Neural cell (in vitro differentiated cells): Measurements from ENCODE around the gene RUNX3. TPM values are rescaled to one million over a fixed set of nuclear protein-coding genes. Genes with fewer than 3 reads are reported as not detected.

ENCODE experiments used
- H2AFZ ChIP-seq: fragments of 200-600, 300-800 bp; sonication (generic), shearing (Covaris generic); 2 replicates; pipeline ENCODE4 v1.6.0; 2014; ENCODE audit warnings: low read depth, mild to moderate bottlenecking, antibody characterized with exemption, low read length, moderate library complexity
- H3F3A ChIP-seq: fragments of 200-600 bp; shearing (Covaris generic); 2 replicates; pipeline ENCODE4 v1.6.1; 2016; ENCODE audit warnings: mild to moderate bottlenecking, moderate library complexity, mixed read lengths, antibody characterized with exemption, low read length; ENCODE audit not compliant: insufficient read depth, poor library complexity, severe bottlenecking
- H3K27ac ChIP-seq: fragments of 200-600, 300-800 bp; sonication (generic), shearing (Covaris generic); 2 replicates; pipeline ENCODE4 v1.5.1; 2014; ENCODE audit warnings: mild to moderate bottlenecking, low read length, moderate library complexity
- H3K27me3 ChIP-seq: fragments of 300-800, 200-600 bp; sonication (generic), shearing (Covaris generic); 2 replicates; pipeline ENCODE4 v1.6.0; 2014; ENCODE audit warnings: mild to moderate bottlenecking, low read depth, low read length, moderate library complexity; ENCODE audit not compliant: insufficient read depth
- H3K36me3 ChIP-seq: fragments of 300-800, 200-600 bp; sonication (generic), shearing (Covaris generic); 2 replicates; pipeline ENCODE4 v1.5.1; 2014; ENCODE audit warnings: mild to moderate bottlenecking, antibody characterized with exemption, low read length, moderate library complexity; ENCODE audit not compliant: insufficient read depth
- H3K4me2 ChIP-seq: fragments of 300-800, 200-600 bp; sonication (generic), shearing (Covaris generic); 2 replicates; pipeline ENCODE4 v1.6.0; 2014; ENCODE audit warnings: mild to moderate bottlenecking, low read length
- H3K4me3 ChIP-seq: fragments of 300-800, 200-600 bp; sonication (generic), shearing (Covaris generic); 2 replicates; pipeline ENCODE4 v1.5.1; 2014; ENCODE audit warnings: mild to moderate bottlenecking, low read length, moderate library complexity
- H3K79me2 ChIP-seq: fragments of 200-600 bp; shearing (Covaris generic); replicated peaks from 2 replicates; pipeline ENCODE4 v1.6.0; 2014; ENCODE audit warnings: mild to moderate bottlenecking, low read length, moderate library complexity; ENCODE audit not compliant: insufficient read depth
- H3K9ac ChIP-seq: fragments of 300-800, 200-600 bp; sonication (generic), shearing (Covaris generic); 2 replicates; pipeline ENCODE4 v1.6.1; 2016; ENCODE audit warnings: mild to moderate bottlenecking, low read length, mixed read lengths
- H3K9me2 ChIP-seq: fragments of 200-600 bp; shearing (Covaris generic); 2 replicates; pipeline ENCODE4 v1.6.1; 2016; ENCODE audit warnings: mild to moderate bottlenecking, low read length, mixed read lengths; ENCODE audit not compliant: insufficient read depth
- H3K9me3 ChIP-seq: fragments of 200-600, 300-800 bp; sonication (generic), shearing (Covaris generic); 2 replicates; pipeline ENCODE4 v1.6.1; 2016; ENCODE audit warnings: mild to moderate bottlenecking, mixed run types, low read length, moderate library complexity, mixed read lengths
- H4K20me1 ChIP-seq: fragments of 200-600 bp; shearing (Covaris generic); 2 replicates; pipeline ENCODE4 v1.6.1; 2016; ENCODE audit warnings: mild to moderate bottlenecking, mixed run types; ENCODE audit not compliant: insufficient read depth
- CTCF ChIP-seq: fragments of 450-650 bp; IDR thresholded peaks from 2 replicates; pipeline ENCODE4 v1.5.1; 2014; ENCODE audit warnings: antibody characterized with exemption, mild to moderate bottlenecking, moderate library complexity; ENCODE audit not compliant: poor library complexity, severe bottlenecking
- EP300 ChIP-seq: fragments of 450-650 bp; conservative IDR thresholded peaks from 2 replicates; pipeline ENCODE4 v1.6.1; 2014; ENCODE audit warnings: antibody characterized with exemption, mild to moderate bottlenecking, moderate library complexity; ENCODE audit not compliant: poor library complexity, severe bottlenecking
- EZH2 ChIP-seq: fragments of 200-600, 300-800 bp; shearing (Covaris generic), sonication (generic); IDR thresholded peaks from 2 replicates; pipeline ENCODE4 v1.6.1; 2014; ENCODE audit warnings: antibody characterized with exemption, low read length, borderline replicate concordance, mild to moderate bottlenecking; ENCODE audit not compliant: insufficient read depth, poor library complexity, severe bottlenecking
- MXI1 ChIP-seq: fragments of 450-650 bp; conservative IDR thresholded peaks from 2 replicates; pipeline ENCODE4 v1.6.1; 2014; ENCODE audit warnings: antibody characterized with exemption, mild to moderate bottlenecking; ENCODE audit not compliant: poor library complexity, severe bottlenecking
- POLR2AphosphoS5 ChIP-seq: IDR thresholded peaks from 2 replicates; pipeline ENCODE4 v1.6.1; 2012
- RAD21 ChIP-seq: fragments of 450-650 bp; conservative IDR thresholded peaks from 2 replicates; pipeline ENCODE4 v1.6.1; 2014; ENCODE audit warnings: antibody characterized with exemption, mild to moderate bottlenecking, moderate library complexity
- REST ChIP-seq: IDR thresholded peaks from 2 replicates; pipeline ENCODE4 v1.6.1; 2012; ENCODE audit warnings: borderline replicate concordance
- SMC3 ChIP-seq: fragments of 450-650 bp; conservative IDR thresholded peaks from 2 replicates; pipeline ENCODE4 v1.6.1; 2014; ENCODE audit warnings: antibody characterized with exemption, mild to moderate bottlenecking, moderate library complexity; ENCODE audit not compliant: poor library complexity
- TAF1 ChIP-seq: IDR thresholded peaks from 2 replicates; pipeline ENCODE4 v1.6.1; 2012; ENCODE audit warnings: low read depth
- polyA plus RNA-seq: library from polyadenylated mRNA; depleted of rRNA; stranded (reverse); fragments of >200 nt; gene quantifications from 2 replicates; pipeline ENCODE4 v1.2.3, GENCODE V29; 2014

Gene RUNX3
- polyA plus RNA-seq, 1 donor from 2014 or later: not detected

GRCh38 chr1:24973315-24973714, 43.2 kb upstream of the RUNX3 start:
- no peak overlapping the region for H2AFZ ChIP-seq
- no peaks in the 10 kb centered on the region for H3K27me3 ChIP-seq

GRCh38 chr1:24972915-24973242, 42.8 kb upstream of the RUNX3 start:
- H3K36me3 ChIP-seq: no peaks in the 10 kb centered on the region
- H3K4me3 ChIP-seq: no peak overlapping the region
- no peaks in the 10 kb centered on the region for H3K79me2 ChIP-seq
- H4K20me1 ChIP-seq: no peaks in the 10 kb centered on the region
- H3K9me3 ChIP-seq: no peaks in the 10 kb centered on the region
- no peaks in the 10 kb centered on the region for H3K27me3 ChIP-seq
- no peaks in the 10 kb centered on the region for H3F3A ChIP-seq
- H3K4me2 ChIP-seq: no peak overlapping the region
- H2AFZ ChIP-seq: no peak overlapping the region
- H3K9ac ChIP-seq: no peak overlapping the region
- H3K9me2 ChIP-seq: no peaks in the 10 kb centered on the region
- H3K27ac ChIP-seq: no peak overlapping the region
- no peak for TF ChIP-seq EP300
- no peak for TF ChIP-seq EZH2
- no peak for TF ChIP-seq POLR2AphosphoS5
- TF ChIP-seq CTCF: no peak
- no peak for TF ChIP-seq SMC3
- TF ChIP-seq REST: no peak
- TF ChIP-seq TAF1: no peak
- TF ChIP-seq MXI1: no peak
- TF ChIP-seq RAD21: no peak

More at GRCh38 chr1:24973315-24973714, 43.2 kb upstream of the RUNX3 start:
- no peak overlapping the region for H3K9ac ChIP-seq
- H3K4me3 ChIP-seq: no peak overlapping the region
- no peak overlapping the region for H3K4me2 ChIP-seq
- H3K9me2 ChIP-seq: no peaks in the 10 kb centered on the region
- H3K9me3 ChIP-seq: no peaks in the 10 kb centered on the region
- no peaks in the 10 kb centered on the region for H3F3A ChIP-seq
- no peak overlapping the region for H3K27ac ChIP-seq
- H3K79me2 ChIP-seq: no peaks in the 10 kb centered on the region
- TF ChIP-seq POLR2AphosphoS5: no peak
- TF ChIP-seq EZH2: no peak
- H3K36me3 ChIP-seq: no peaks in the 10 kb centered on the region
- no peaks in the 10 kb centered on the region for H4K20me1 ChIP-seq
